MM.1S (cell line): ENCODE measurements around the gene IL1B.

Source experiments
- DNase-seq: peaks from one replicate; pipeline ENCODE4 v3.0.0-alpha.2; 2015
- H2AFZ ChIP-seq: fragments of 300-600 bp; sonication (generic); 2 replicates; pipeline ENCODE4 v1.6.0; 2016; ENCODE audit warnings: antibody characterized with exemption, low read length
- H3F3A ChIP-seq: fragments of 300-600 bp; sonication (generic); 2 replicates; pipeline ENCODE4 v1.6.1; 2016; ENCODE audit warnings: mild to moderate bottlenecking, antibody characterized with exemption, low read length, moderate library complexity, mixed read lengths; ENCODE audit not compliant: insufficient read depth
- H3K27ac ChIP-seq: fragments of 300-600 bp; sonication (generic); 2 replicates; pipeline ENCODE4 v1.5.1; 2016; ENCODE audit warnings: mild to moderate bottlenecking, low read length
- H3K27me3 ChIP-seq: fragments of 300-600 bp; sonication (generic); replicated peaks from 2 replicates; pipeline ENCODE4 v1.6.0; 2016; ENCODE audit warnings: low read length; ENCODE audit not compliant: insufficient read depth
- H3K36me3 ChIP-seq: fragments of 300-600 bp; sonication (generic); replicated peaks from 2 replicates; pipeline ENCODE4 v1.6.1; 2016; ENCODE audit warnings: mild to moderate bottlenecking, low read length, mixed read lengths; ENCODE audit not compliant: insufficient read depth
- H3K4me1 ChIP-seq: fragments of 300-600 bp; sonication (generic); 2 replicates; pipeline ENCODE4 v1.6.1; 2016; ENCODE audit warnings: low read length, mixed read lengths
- H3K4me2 ChIP-seq: fragments of 300-600 bp; sonication (generic); 2 replicates; pipeline ENCODE4 v1.6.0; 2016; ENCODE audit warnings: low read depth, low read length
- H3K4me3 ChIP-seq: fragments of 300-600 bp; sonication (generic); 2 replicates; pipeline ENCODE4 v1.5.1; 2016; ENCODE audit warnings: low read length, mixed read lengths
- H3K79me2 ChIP-seq: fragments of 300-600 bp; sonication (generic); 2 replicates; pipeline ENCODE4 v1.6.1; 2016; ENCODE audit warnings: mixed run types, low read length, mixed read lengths
- H3K9ac ChIP-seq: fragments of 300-600 bp; sonication (generic); 2 replicates; pipeline ENCODE4 v1.6.1; 2016; ENCODE audit warnings: low read length, mixed read lengths
- H3K9me2 ChIP-seq: fragments of 300-600 bp; sonication (generic); replicated peaks from 2 replicates; pipeline ENCODE4 v1.6.1; 2016; ENCODE audit warnings: mild to moderate bottlenecking, low read length, mixed read lengths; ENCODE audit not compliant: insufficient read depth
- H3K9me3 ChIP-seq: fragments of 300-600 bp; sonication (generic); replicated peaks from 2 replicates; pipeline ENCODE4 v1.6.1; 2016; ENCODE audit warnings: mild to moderate bottlenecking, low read length, mixed read lengths; ENCODE audit not compliant: insufficient read depth
- H4K20me1 ChIP-seq: fragments of 300-600 bp; sonication (generic); 2 replicates; pipeline ENCODE4 v1.6.1; 2016; ENCODE audit warnings: mild to moderate bottlenecking, low read length, moderate library complexity, mixed read lengths; ENCODE audit not compliant: insufficient read depth
- EZH2 ChIP-seq: fragments of 300-600 bp; sonication (generic); optimal IDR thresholded peaks from 2 replicates; pipeline ENCODE3; 2017; ENCODE audit warnings: low read depth, mild to moderate bottlenecking, antibody characterized with exemption, low read length, mixed read lengths
- EZH2phosphoT487 ChIP-seq: fragments of 300-600 bp; sonication (generic); IDR thresholded peaks from 2 replicates; pipeline ENCODE4 v1.6.1; 2018; ENCODE audit warnings: antibody characterized with exemption, low read length
- TF ChIP-seq, protein P1 (sequence below): fragments of 300-600 bp; sonication (generic); IDR thresholded peaks from 2 replicates; pipeline ENCODE4 v1.5.1; 2016; ENCODE audit warnings: antibody characterized with exemption, low read length, mixed read lengths

The IL1B gene

DNA sequence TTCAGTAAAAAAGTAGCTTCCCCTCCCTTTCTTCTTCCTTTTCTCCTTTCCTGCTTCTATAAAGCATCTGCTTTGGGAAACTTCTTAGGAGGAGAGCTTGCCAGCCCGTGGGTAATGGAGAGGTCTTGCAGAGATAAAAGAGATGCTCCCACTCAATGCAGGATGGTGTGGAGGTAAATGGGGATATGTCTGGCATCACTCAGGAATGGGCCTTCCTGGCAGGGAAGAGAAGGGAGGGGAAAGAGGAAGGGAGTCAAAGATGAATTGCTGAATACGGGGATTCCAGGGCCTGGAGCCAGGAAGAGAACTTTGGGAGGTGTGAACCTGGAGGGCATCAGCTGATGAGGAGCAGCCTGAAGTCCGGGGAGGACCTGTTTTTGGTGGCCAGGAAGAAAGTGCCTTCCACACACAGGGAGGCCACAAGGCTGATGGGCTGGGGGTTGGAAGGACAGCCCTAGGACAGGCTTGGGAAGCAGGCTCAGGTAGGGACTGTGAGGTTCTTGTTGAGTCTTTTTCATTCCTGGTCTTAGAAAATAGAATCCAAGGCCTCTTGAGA lies 25.2 kb downstream of the IL1B start:
- no peaks in the 10 kb centered on the region for H3K36me3 ChIP-seq
- no peaks in the 10 kb centered on the region for H3K27me3 ChIP-seq
- no peak overlapping the region for H2AFZ ChIP-seq
- no peak overlapping the region for H3K4me2 ChIP-seq
- no peaks in the 10 kb centered on the region for H3K79me2 ChIP-seq
- no peak overlapping the region for H3K9ac ChIP-seq
- DNase-seq, result no peak
- H3K4me1 ChIP-seq, result no peaks in the 10 kb centered on the region
- H3K4me3 ChIP-seq, result no peak overlapping the region
- H3K27ac ChIP-seq, result no peak overlapping the region
- no peaks in the 10 kb centered on the region for H4K20me1 ChIP-seq
- H3K9me3 ChIP-seq, result no peaks in the 10 kb centered on the region
- no peaks in the 10 kb centered on the region for H3K9me2 ChIP-seq
- TF ChIP-seq, protein P1, sequence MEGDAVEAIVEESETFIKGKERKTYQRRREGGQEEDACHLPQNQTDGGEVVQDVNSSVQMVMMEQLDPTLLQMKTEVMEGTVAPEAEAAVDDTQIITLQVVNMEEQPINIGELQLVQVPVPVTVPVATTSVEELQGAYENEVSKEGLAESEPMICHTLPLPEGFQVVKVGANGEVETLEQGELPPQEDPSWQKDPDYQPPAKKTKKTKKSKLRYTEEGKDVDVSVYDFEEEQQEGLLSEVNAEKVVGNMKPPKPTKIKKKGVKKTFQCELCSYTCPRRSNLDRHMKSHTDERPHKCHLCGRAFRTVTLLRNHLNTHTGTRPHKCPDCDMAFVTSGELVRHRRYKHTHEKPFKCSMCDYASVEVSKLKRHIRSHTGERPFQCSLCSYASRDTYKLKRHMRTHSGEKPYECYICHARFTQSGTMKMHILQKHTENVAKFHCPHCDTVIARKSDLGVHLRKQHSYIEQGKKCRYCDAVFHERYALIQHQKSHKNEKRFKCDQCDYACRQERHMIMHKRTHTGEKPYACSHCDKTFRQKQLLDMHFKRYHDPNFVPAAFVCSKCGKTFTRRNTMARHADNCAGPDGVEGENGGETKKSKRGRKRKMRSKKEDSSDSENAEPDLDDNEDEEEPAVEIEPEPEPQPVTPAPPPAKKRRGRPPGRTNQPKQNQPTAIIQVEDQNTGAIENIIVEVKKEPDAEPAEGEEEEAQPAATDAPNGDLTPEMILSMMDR, result no peak
- TF ChIP-seq EZH2phosphoT487, result no peak
- no peak for TF ChIP-seq EZH2
- no peaks in the 10 kb centered on the region for H3F3A ChIP-seq

DNA sequence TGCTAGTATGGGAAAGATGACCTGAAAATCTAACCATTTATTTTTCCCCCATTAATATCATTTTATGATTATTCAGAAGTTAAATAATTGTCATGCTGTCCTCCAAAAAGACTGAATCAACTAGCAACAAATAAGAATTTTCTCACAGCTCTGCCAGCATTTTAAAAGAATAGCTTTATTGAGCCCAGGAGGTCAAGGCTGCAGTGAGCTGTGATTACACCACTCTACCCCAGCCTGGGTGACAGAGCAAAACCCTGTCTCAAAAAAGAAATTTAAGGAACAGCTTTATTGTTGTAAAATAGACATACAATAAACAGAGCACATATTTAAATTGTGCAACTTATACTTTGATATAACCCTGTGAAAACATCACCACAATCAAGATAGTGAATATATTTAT lies 27.5 kb downstream of the IL1B start:
- H3K27me3 ChIP-seq, result no peaks in the 10 kb centered on the region
- no peak overlapping the region for H3K4me3 ChIP-seq
- no peaks in the 10 kb centered on the region for H3K9me2 ChIP-seq
- no peak overlapping the region for H3K27ac ChIP-seq
- H3K4me2 ChIP-seq, result no peak overlapping the region
- no peaks in the 10 kb centered on the region for H3K4me1 ChIP-seq
- H3K9me3 ChIP-seq, result no peaks in the 10 kb centered on the region
- H3K9ac ChIP-seq, result no peak overlapping the region
- H2AFZ ChIP-seq, result no peak overlapping the region
- H3K36me3 ChIP-seq, result no peaks in the 10 kb centered on the region
- no peaks in the 10 kb centered on the region for H3F3A ChIP-seq
- TF ChIP-seq EZH2 (no peak), EZH2phosphoT487 (no peak)
- TF ChIP-seq, protein P1, result no peak
- DNase-seq, result no peak
- no peaks in the 10 kb centered on the region for H3K79me2 ChIP-seq
- H4K20me1 ChIP-seq, result no peaks in the 10 kb centered on the region

DNA sequence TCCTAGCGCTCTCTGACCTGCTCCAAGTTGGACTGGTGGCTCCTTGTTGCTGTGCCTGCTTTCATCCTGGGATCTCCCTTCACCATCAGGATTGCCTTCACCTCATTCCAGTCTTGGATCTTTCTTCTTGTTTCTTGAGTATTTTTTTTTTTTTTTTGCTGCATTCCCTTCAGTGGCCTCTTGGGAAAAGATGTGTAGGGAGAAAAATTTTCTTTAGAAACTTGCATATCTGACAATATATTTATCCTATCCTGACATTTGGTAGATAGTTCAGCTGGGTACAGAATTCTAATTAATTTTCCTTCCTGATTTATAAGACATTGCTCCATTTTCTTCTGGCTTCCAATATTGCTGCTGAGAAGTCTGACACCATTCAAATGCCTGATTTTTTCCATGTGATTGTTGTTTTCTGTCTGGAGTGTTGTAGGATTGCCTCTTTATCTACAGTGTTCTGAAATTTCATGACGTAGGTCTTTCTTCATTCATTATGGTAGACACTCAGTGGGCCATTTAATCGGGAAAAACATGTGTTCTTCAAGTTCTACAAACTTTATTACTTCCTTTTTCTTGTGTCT lies 29.3 kb downstream of the IL1B start:
- Histone ChIP-seq H3K27ac (no peak overlapping the region), H3K4me2 (no peak overlapping the region), H3K4me1 (no peaks in the 10 kb centered on the region), H4K20me1 (no peaks in the 10 kb centered on the region), H3K4me3 (no peak overlapping the region), H3K79me2 (no peaks in the 10 kb centered on the region), H3F3A (no peaks in the 10 kb centered on the region), H3K9ac (no peak overlapping the region), H3K27me3 (no peaks in the 10 kb centered on the region), H3K36me3 (no peaks in the 10 kb centered on the region), H3K9me2 (no peaks in the 10 kb centered on the region), H3K9me3 (no peaks in the 10 kb centered on the region), H2AFZ (no peak overlapping the region)
- no peak for DNase-seq
- TF ChIP-seq, protein P1, result no peak
- no peak for TF ChIP-seq EZH2phosphoT487
- no peak for TF ChIP-seq EZH2
